ENCODE measurements around the gene ATAD1. TPM values are rescaled to one million over a fixed set of nuclear protein-coding genes. Genes with fewer than 3 reads are reported as not detected.
A peak's percentile ranks its signal among the peaks of the same experiment; 100 is the strongest.

The ATAD1 gene
- total and polyA plus RNA-seq, 2 experiments from 2014 or later: 47.4 to 82.5 TPM

- peak; percentile 48 for TF ChIP-seq CTCF (IDR thresholded peaks at IDR 0.05; ENCODE audit: low read depth, low read length)
- no peak overlapping the region for H3K27ac ChIP-seq
- DNase-seq (ENCODE audit: low read depth in 1 of 2, low spot score in 1 of 2): peak; percentile 38 to 59
- H3K36me3 ChIP-seq: peaks cover 34% of the 10 kb centered on the region
- H3K4me3 ChIP-seq: no peak overlapping the region
- no peaks in the 10 kb centered on the region for H3K4me1 ChIP-seq (ENCODE audit: low read depth)
- no peaks in the 10 kb centered on the region for H3K27me3 ChIP-seq
- H3K9me3 ChIP-seq (ENCODE audit: low read depth): no peaks in the 10 kb centered on the region
Measured at GRCh38 chr10:87771871-87772500, 46.0 kb downstream of the ATAD1 start.

DNA sequence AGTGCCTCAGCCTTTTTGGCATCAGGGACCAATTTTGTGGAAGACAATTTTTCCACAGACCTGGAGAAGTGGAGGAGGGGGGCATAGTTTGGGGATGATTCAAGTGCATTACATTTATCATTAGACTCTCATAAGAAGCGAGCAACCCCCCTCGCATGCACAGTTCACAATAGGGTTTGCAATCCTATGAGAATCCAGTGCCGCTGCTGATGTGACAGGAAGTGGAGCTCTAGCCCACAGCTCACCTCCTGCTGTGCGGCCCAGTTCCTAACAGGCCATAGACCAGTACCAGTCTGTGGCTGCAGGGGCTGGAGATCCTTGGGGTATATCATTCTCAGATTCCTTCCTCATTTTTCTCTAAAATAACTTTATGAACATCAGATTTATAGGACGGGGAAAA lies 50.8 kb downstream of the ATAD1 start:
- Histone ChIP-seq H3K4me3 (no peak overlapping the region), H3K27ac (no peak overlapping the region), H3K9me3 (ENCODE audit: low read depth) (no peaks in the 10 kb centered on the region), H3K36me3 (peaks cover 40% of the 10 kb centered on the region), H3K4me1 (ENCODE audit: low read depth) (no peaks in the 10 kb centered on the region), H3K27me3 (no peaks in the 10 kb centered on the region)
- TF ChIP-seq CTCF (IDR thresholded peaks at IDR 0.05; ENCODE audit: low read depth, low read length): no peak
- DNase-seq (ENCODE audit: low read depth in 1 of 2, low spot score in 1 of 2): peak in 1 of 2 donors; percentile 44

DNA sequence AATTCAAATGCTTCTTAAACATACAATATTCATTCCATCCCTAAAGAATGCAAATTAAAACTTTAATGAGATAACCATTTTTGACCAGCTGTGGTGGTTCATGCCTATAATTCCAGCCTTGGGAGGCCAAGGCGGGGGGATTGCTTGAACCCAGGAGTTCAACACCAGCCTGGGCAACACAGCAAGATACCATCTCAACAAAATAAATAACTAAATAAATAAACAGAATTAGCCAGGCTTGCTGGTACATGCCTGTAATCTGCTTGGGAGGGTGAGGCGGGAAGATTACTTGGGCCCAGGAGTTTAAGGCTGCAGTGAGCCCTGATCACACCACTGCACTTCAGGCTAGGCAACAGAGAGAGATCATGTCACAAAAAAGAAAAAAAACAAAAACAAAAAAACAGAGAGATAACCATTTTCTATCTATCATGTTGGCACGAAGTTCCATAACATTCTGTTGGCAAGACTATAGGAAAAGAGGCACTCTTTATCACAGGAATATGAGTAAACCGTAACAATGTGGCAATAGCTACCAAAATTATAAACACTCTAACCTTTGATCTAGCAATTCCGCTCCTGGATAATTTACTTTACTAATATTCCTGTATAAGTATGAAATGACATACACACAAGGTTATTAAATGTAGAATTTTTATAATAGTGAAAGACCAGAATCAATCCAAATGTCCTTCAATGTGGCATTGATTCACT lies 52.2 kb downstream of the ATAD1 start:
- Histone ChIP-seq H3K4me1 (ENCODE audit: low read depth) (no peaks in the 10 kb centered on the region), H3K27ac (no peak overlapping the region), H3K4me3 (no peak overlapping the region), H3K27me3 (no peaks in the 10 kb centered on the region), H3K36me3 (peaks cover 37% of the 10 kb centered on the region), H3K9me3 (ENCODE audit: low read depth) (no peaks in the 10 kb centered on the region)
- DNase-seq (ENCODE audit: low read depth in 1 of 2, low spot score in 1 of 2): no peak
- TF ChIP-seq CTCF (IDR thresholded peaks at IDR 0.05; ENCODE audit: low read depth, low read length): no peak

DNA sequence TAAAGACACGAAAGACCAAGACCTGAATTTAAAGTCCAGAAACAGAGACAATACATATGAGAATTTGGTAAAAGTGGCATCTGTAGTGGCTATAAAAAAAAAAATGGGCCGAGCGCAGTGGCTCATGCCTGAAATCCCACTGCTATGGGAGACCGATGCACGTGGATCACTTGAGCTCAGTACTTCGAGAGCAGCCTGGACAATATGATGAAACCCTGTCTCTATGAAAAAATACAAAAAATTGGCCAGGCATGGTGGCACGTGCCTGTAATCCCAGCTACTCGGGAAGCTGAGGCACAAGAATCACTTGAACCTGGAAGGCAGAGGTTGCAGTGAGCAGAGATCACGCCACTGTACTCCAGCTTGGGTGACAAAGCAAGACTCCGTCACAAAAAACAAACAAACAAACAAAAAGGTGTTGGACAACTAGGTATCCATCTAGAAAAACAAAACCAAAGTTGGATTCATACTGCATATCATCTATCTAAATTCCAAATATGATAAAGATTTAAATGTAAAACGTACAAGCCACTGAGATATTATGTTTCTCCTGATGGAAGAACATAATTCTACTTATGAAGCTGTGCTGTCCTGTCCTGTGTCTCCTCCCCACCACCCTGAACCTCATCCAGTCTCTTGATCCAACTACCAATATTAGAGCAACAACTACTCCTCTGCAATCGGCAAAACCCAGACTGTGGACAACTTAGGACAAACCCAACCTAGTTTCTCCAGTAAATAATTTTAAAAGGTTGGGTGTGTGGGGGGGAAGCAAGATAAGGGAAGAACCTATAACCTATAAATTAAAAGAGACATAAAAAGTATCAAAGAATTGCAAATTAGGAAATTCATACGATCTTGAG lies 53.7 kb downstream of the ATAD1 start:
- no peaks in the 10 kb centered on the region for H3K27me3 ChIP-seq
- no peak overlapping the region for H3K4me3 ChIP-seq
- peaks cover 36% of the 10 kb centered on the region for H3K36me3 ChIP-seq
- H3K4me1 ChIP-seq (ENCODE audit: low read depth): no peaks in the 10 kb centered on the region
- no peak overlapping the region for H3K27ac ChIP-seq
- no peak for TF ChIP-seq CTCF (IDR thresholded peaks at IDR 0.05; ENCODE audit: low read depth, low read length)
- no peaks in the 10 kb centered on the region for H3K9me3 ChIP-seq (ENCODE audit: low read depth)
- no peak for DNase-seq (ENCODE audit: low read depth in 1 of 2, low spot score in 1 of 2)

DNA sequence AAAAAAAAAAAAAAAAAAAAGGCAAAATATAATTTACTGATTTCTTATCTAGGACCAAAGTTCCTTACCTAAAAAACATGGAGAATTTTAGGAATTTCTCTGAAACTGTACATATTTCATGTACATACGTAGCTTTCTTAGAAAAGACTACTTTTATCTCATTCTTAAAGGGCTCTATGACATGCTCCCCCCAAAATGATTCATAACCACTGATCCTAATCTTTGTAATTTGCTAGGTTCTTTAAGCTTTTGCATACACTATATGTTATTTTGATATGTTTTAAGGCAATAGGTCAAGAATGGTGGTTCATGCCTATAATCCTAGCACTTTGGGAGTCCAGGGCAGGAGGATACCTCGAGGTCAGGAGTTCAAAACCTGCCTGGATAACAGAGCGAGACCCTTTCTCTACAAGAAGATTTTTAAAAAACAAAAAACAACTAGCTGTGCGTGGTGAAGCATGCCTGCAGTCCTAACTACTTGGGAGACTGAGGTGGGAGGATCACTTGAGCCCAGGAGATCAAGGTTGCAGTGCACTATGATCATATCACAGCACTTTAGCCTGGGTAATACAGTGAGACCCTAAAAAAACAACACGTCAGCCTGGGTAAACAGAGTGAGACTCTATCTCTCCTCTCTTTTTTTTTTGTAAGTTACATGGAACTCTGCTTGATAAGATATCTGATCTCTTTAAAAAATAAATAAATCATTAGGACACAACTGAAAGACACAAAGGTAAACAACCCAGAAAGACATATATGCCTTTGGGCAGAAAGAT lies 54.8 kb downstream of the ATAD1 start:
- Histone ChIP-seq H3K4me3 (no peak overlapping the region), H3K36me3 (peaks cover 29% of the 10 kb centered on the region), H3K4me1 (ENCODE audit: low read depth) (no peaks in the 10 kb centered on the region), H3K27ac (no peak overlapping the region), H3K9me3 (ENCODE audit: low read depth) (no peaks in the 10 kb centered on the region), H3K27me3 (no peaks in the 10 kb centered on the region)
- no peak for TF ChIP-seq CTCF (IDR thresholded peaks at IDR 0.05; ENCODE audit: low read depth, low read length)
- DNase-seq (ENCODE audit: low read depth in 1 of 2, low spot score in 1 of 2): no peak
